NCI-H2196 treated with DMSO at 0.1 percent for 48 hours (cell line): ENCODE data around the gene C1orf74.

Experiments used
- DNase-seq: peaks from one replicate; lab custom pipeline; 2025; ENCODE audit not compliant: unreplicated experiment; lab: John Stamatoyannopoulos, UW

The C1orf74 gene

GRCh38 chr1:209747580-209748262 lies 36.6 kb downstream of the C1orf74 start:
- DNase-seq: no peak

- DNase-seq: peak; percentile 9
Observed at GRCh38 chr1:209746451-209747165, 37.8 kb downstream of the C1orf74 start.

- no peak for DNase-seq
Observed at GRCh38 chr1:209743145-209743482, 41.2 kb downstream of the C1orf74 start.

- no peak for DNase-seq
Observed at GRCh38 chr1:209742409-209743144, 41.8 kb downstream of the C1orf74 start.

- no peak for DNase-seq
Observed at GRCh38 chr1:209741889-209742288, 42.5 kb downstream of the C1orf74 start.

- DNase-seq: no peak
Observed at GRCh38 chr1:209741193-209741592, 43.2 kb downstream of the C1orf74 start.

GRCh38 chr1:209738270-209738669 lies 46.1 kb downstream of the C1orf74 start:
- no peak for DNase-seq

GRCh38 chr1:209737118-209737505 lies 47.2 kb downstream of the C1orf74 start:
- no peak for DNase-seq

GRCh38 chr1:209736490-209737117 lies 47.8 kb downstream of the C1orf74 start:
- no peak for DNase-seq

- DNase-seq: no peak
Observed at GRCh38 chr1:209733409-209734192, 50.8 kb downstream of the C1orf74 start.

- DNase-seq: no peak
Observed at GRCh38 chr1:209732725-209733124, 51.6 kb downstream of the C1orf74 start.

GRCh38 chr1:209729436-209729835 lies 54.9 kb downstream of the C1orf74 start:
- no peak for DNase-seq
